HPDE6-E6E7 (cell line): Measurements from ENCODE around the gene POLR3K.
"Not testable (repeated sequence)": the region's sequence is repeated elsewhere in the genome, so short reads cannot be mapped to it uniquely, and the experiment has no call there.

Source experiments
- DNase-seq: peaks from one replicate; pipeline ENCODE4 v3.0.0; 2011; ENCODE audit warnings: missing footprints; ENCODE audit errors: extremely low spot score

POLR3K gene

GRCh38 chr16:42691-43090 lies 10.7 kb downstream of the POLR3K start:
- no peak for DNase-seq

GRCh38 chr16:42069-42457 lies 11.3 kb downstream of the POLR3K start:
- DNase-seq, result no peak

- DNase-seq, result no peak
Measured at GRCh38 chr16:41439-42068, 11.9 kb downstream of the POLR3K start.

GRCh38 chr16:38941-39892 lies 14.2 kb downstream of the POLR3K start:
- peak; percentile 40 for DNase-seq

GRCh38 chr16:38206-38605 lies 15.2 kb downstream of the POLR3K start:
- not testable (repeated sequence) for DNase-seq

- no peak for DNase-seq
Measured at GRCh38 chr16:37511-37910, 15.9 kb downstream of the POLR3K start.

GRCh38 chr16:36336-36984 lies 16.9 kb downstream of the POLR3K start:
- no peak for DNase-seq

- no peak for DNase-seq
Measured at GRCh38 chr16:35678-36305, 17.6 kb downstream of the POLR3K start.

GRCh38 chr16:35011-35677 lies 18.3 kb downstream of the POLR3K start:
- DNase-seq, result no peak

GRCh38 chr16:34648-34987 lies 18.8 kb downstream of the POLR3K start:
- no peak for DNase-seq

- no peak for DNase-seq
Measured at GRCh38 chr16:33877-34647, 19.3 kb downstream of the POLR3K start.

- not testable (repeated sequence) for DNase-seq
Measured at GRCh38 chr16:33154-33876, 20.1 kb downstream of the POLR3K start.

- DNase-seq, result not testable (repeated sequence)
Measured at GRCh38 chr16:30627-31026, 22.8 kb downstream of the POLR3K start.

- DNase-seq, result not testable (repeated sequence)
Measured at GRCh38 chr16:25926-26348, 27.5 kb downstream of the POLR3K start.

- DNase-seq, result not testable (repeated sequence)
Measured at GRCh38 chr16:24151-24550, 29.3 kb downstream of the POLR3K start.

GRCh38 chr16:20886-21285 lies 32.5 kb downstream of the POLR3K start:
- not testable (repeated sequence) for DNase-seq

GRCh38 chr16:17062-17765 lies 36.2 kb downstream of the POLR3K start:
- not testable (repeated sequence) for DNase-seq

- DNase-seq, result not testable (repeated sequence)
Measured at GRCh38 chr16:10772-11171, 42.6 kb downstream of the POLR3K start.

- no peak for DNase-seq
Measured at GRCh38 chr16:9903-10665, 43.3 kb downstream of the POLR3K start.
